Stomach smooth muscle (tissue), 2 donors: Measurements from ENCODE around the gene PPL.

ENCODE experiments used
- H3K27ac ChIP-seq: one replicate; pipeline ENCODE4 v1.7.0; 2013; ENCODE audit warnings: mild to moderate bottlenecking, low read length, inconsistent platforms
- H3K27me3 ChIP-seq, 2 donors: one replicate each; pipeline ENCODE4 v1.7.0; 2013; ENCODE audit warnings: low read length in 2 of 2; ENCODE audit not compliant: insufficient read depth in 2 of 2, control insufficient read depth in 1 of 2
- H3K36me3 ChIP-seq, 2 donors: one replicate each; pipeline ENCODE4 v1.7.0; 2013; ENCODE audit warnings: low read length in 2 of 2; ENCODE audit not compliant: control insufficient read depth in 2 of 2, insufficient read depth in 2 of 2
- H3K4me1 ChIP-seq: one replicate; pipeline ENCODE4 v1.7.0; 2013; ENCODE audit warnings: low read length; ENCODE audit not compliant: control insufficient read depth, insufficient read depth
- H3K4me3 ChIP-seq, 2 donors: one replicate each; pipeline ENCODE4 v1.7.0; 2013; ENCODE audit warnings: low read length in 2 of 2
- H3K9ac ChIP-seq, 2 donors: one replicate each; pipeline ENCODE4 v1.7.0; 2013; ENCODE audit warnings: low read length in 2 of 2, mild to moderate bottlenecking in 1 of 2
- H3K9me3 ChIP-seq, 2 donors: one replicate each; pipeline ENCODE4 v1.7.0; 2013; ENCODE audit warnings: low read length in 2 of 2; ENCODE audit not compliant: control insufficient read depth in 2 of 2
- donor health status: healthy.
- donor health status: Pancreatic carcinoma.

The PPL gene

GRCh38 chr16:4884209-4884608 lies 52.7 kb downstream of the PPL start:
- H3K9me3 ChIP-seq: no peaks in the 10 kb centered on the region
- H3K4me3 ChIP-seq: no peak overlapping the region
- no peak overlapping the region for H3K27ac ChIP-seq
- peaks cover 16% of the 10 kb centered on the region for H3K4me1 ChIP-seq
- peaks cover 43 to 69% of the 10 kb centered on the region in 2 donors for H3K36me3 ChIP-seq
- H3K9ac ChIP-seq: no peak overlapping the region
- no peaks in the 10 kb centered on the region for H3K27me3 ChIP-seq

GRCh38 chr16:4883501-4883900 lies 53.4 kb downstream of the PPL start:
- no peaks in the 10 kb centered on the region for H3K9me3 ChIP-seq
- H3K27me3 ChIP-seq: no peaks in the 10 kb centered on the region
- H3K9ac ChIP-seq: no peak overlapping the region
- no peak overlapping the region for H3K27ac ChIP-seq
- H3K4me3 ChIP-seq: no peak overlapping the region
- peaks cover 16% of the 10 kb centered on the region for H3K4me1 ChIP-seq
- H3K36me3 ChIP-seq: peaks cover 49 to 68% of the 10 kb centered on the region in 2 donors

GRCh38 chr16:4882633-4883285 lies 54.2 kb downstream of the PPL start:
- H3K36me3 ChIP-seq: peaks cover 49 to 73% of the 10 kb centered on the region in 2 donors
- peak overlapping the region; percentile 18 for H3K27ac ChIP-seq
- no peaks in the 10 kb centered on the region for H3K27me3 ChIP-seq
- H3K4me1 ChIP-seq: peaks cover 16% of the 10 kb centered on the region
- H3K4me3 ChIP-seq: peak overlapping the region in 1 of 2 donors; percentile 23
- H3K9ac ChIP-seq: no peak overlapping the region
- H3K9me3 ChIP-seq: no peaks in the 10 kb centered on the region

- Histone ChIP-seq H3K4me3 (no peak overlapping the region), H3K9ac (no peak overlapping the region), H3K9me3 (no peaks in the 10 kb centered on the region), H3K4me1 (peaks cover 16% of the 10 kb centered on the region), H3K27ac (no peak overlapping the region), H3K27me3 (no peaks in the 10 kb centered on the region), H3K36me3 (peaks cover 52 to 74% of the 10 kb centered on the region in 2 donors)
These were observed 54.8 kb downstream of the PPL start for GRCh38 chr16:4882000-4882632.

GRCh38 chr16:4880006-4880580 lies 56.9 kb downstream of the PPL start:
- Histone ChIP-seq H3K27me3 (no peaks in the 10 kb centered on the region), H3K4me3 (no peak overlapping the region), H3K9me3 (no peaks in the 10 kb centered on the region), H3K9ac (no peak overlapping the region), H3K4me1 (peaks cover 16% of the 10 kb centered on the region), H3K36me3 (peaks cover 57 to 74% of the 10 kb centered on the region in 2 donors), H3K27ac (no peak overlapping the region)

- H3K4me1 ChIP-seq: peaks cover 16% of the 10 kb centered on the region
- H3K27me3 ChIP-seq: no peaks in the 10 kb centered on the region
- H3K9me3 ChIP-seq: no peaks in the 10 kb centered on the region
- peaks cover 62 to 74% of the 10 kb centered on the region in 2 donors for H3K36me3 ChIP-seq
- H3K9ac ChIP-seq: no peak overlapping the region
- no peak overlapping the region for H3K27ac ChIP-seq
- no peak overlapping the region for H3K4me3 ChIP-seq
These were observed 57.9 kb downstream of the PPL start for GRCh38 chr16:4879049-4879448.

GRCh38 chr16:4877380-4877685 lies 59.6 kb downstream of the PPL start:
- H3K4me3 ChIP-seq: no peak overlapping the region
- H3K4me1 ChIP-seq: peaks cover 8% of the 10 kb centered on the region
- H3K9ac ChIP-seq: no peak overlapping the region
- no peak overlapping the region for H3K27ac ChIP-seq
- H3K9me3 ChIP-seq: no peaks in the 10 kb centered on the region
- H3K27me3 ChIP-seq: no peaks in the 10 kb centered on the region
- peaks cover 73 to 74% of the 10 kb centered on the region in 2 donors for H3K36me3 ChIP-seq

GRCh38 chr16:4876646-4877379 lies 60.1 kb downstream of the PPL start:
- H3K27me3 ChIP-seq: no peaks in the 10 kb centered on the region
- peaks cover 3% of the 10 kb centered on the region for H3K4me1 ChIP-seq
- no peak overlapping the region for H3K4me3 ChIP-seq
- no peaks in the 10 kb centered on the region for H3K9me3 ChIP-seq
- no peak overlapping the region for H3K27ac ChIP-seq
- peaks cover 73 to 78% of the 10 kb centered on the region in 2 donors for H3K36me3 ChIP-seq
- H3K9ac ChIP-seq: no peak overlapping the region

GRCh38 chr16:4874666-4875065 lies 62.3 kb downstream of the PPL start:
- Histone ChIP-seq H3K36me3 (peaks cover 66 to 73% of the 10 kb centered on the region in 2 donors), H3K27ac (no peak overlapping the region), H3K27me3 (no peaks in the 10 kb centered on the region), H3K9me3 (no peaks in the 10 kb centered on the region), H3K4me3 (no peak overlapping the region), H3K9ac (no peak overlapping the region), H3K4me1 (peaks cover 2% of the 10 kb centered on the region)

GRCh38 chr16:4873091-4873490 lies 63.9 kb downstream of the PPL start:
- H3K9me3 ChIP-seq: no peaks in the 10 kb centered on the region
- no peak overlapping the region for H3K4me3 ChIP-seq
- H3K27me3 ChIP-seq: no peaks in the 10 kb centered on the region
- no peak overlapping the region for H3K9ac ChIP-seq
- H3K4me1 ChIP-seq: peaks cover 2% of the 10 kb centered on the region
- no peak overlapping the region for H3K27ac ChIP-seq
- peaks cover 52 to 73% of the 10 kb centered on the region in 2 donors for H3K36me3 ChIP-seq
